ENCODE data around the gene ADAM12. TPM values are rescaled to one million over a fixed set of nuclear protein-coding genes. Genes with fewer than 3 reads are reported as not detected.

ADAM12 gene
- total RNA-seq, 1 experiment from 2014 or later: 0.24 TPM

- Histone ChIP-seq H2BK12ac (ENCODE audit: insufficient read length, low read depth, low read length) (no peak overlapping the region), H3K4me1 (ENCODE audit: insufficient read depth, low read length) (peaks cover 5% of the 10 kb centered on the region; the same call in 1 of the 2 replicates), H3K18ac (ENCODE audit: insufficient read length, low read depth, low read length) (no peak overlapping the region), H2AK5ac (ENCODE audit: insufficient read length, low read length) (no peak overlapping the region), H3K79me1 (ENCODE audit: insufficient read depth, low read depth, low read length, poor library complexity, severe bottlenecking) (no peaks in the 10 kb centered on the region), H3K56ac (ENCODE audit: insufficient read length, low read depth, low read length) (no peak overlapping the region), H2BK5ac (ENCODE audit: insufficient read length, low read length) (no peak overlapping the region), H3K4me2 (ENCODE audit: insufficient read depth, insufficient read length, low read length) (no peak overlapping the region), H3K79me2 (ENCODE audit: insufficient read depth, low read length) (no peaks in the 10 kb centered on the region), H4K8ac (replicated peaks; ENCODE audit: insufficient read length, low read depth, low read length) (no peak overlapping the region), H4K5ac (ENCODE audit: insufficient read length, low read depth, low read length) (no peak overlapping the region), H2BK20ac (ENCODE audit: low read depth, low read length, poor library complexity, severe bottlenecking) (no peak overlapping the region), H3K23me2 (ENCODE audit: insufficient read length, low read depth, low read length, poor library complexity, severe bottlenecking) (no peaks in the 10 kb centered on the region), H3K9me3 (ENCODE audit: control insufficient read depth, low read depth, low read length) (no peaks in the 10 kb centered on the region), H4K20me1 (ENCODE audit: control insufficient read depth, insufficient read depth, insufficient read length) (no peaks in the 10 kb centered on the region), H3T11ph (ENCODE audit: low read length) (no peak overlapping the region), H3K4ac (ENCODE audit: low read depth, low read length) (no peak overlapping the region), H2BK120ac (ENCODE audit: low read depth, low read length, poor library complexity, severe bottlenecking) (no peak overlapping the region), H3K9ac (ENCODE audit: extremely low read depth, insufficient read length, low read length) (no peak overlapping the region), H3K27me3 (ENCODE audit: insufficient read depth, low read length) (no peaks in the 10 kb centered on the region), H4K91ac (ENCODE audit: insufficient read length, low read depth, low read length) (no peak overlapping the region), H3K14ac (ENCODE audit: insufficient read depth, low read length) (no peak overlapping the region), H2AFZ (ENCODE audit: low read length) (no peak overlapping the region), H2BK15ac (ENCODE audit: low read depth, low read length) (no peak overlapping the region), H3K23ac (ENCODE audit: insufficient read length, low read depth, low read length) (no peak overlapping the region), H3K27ac (ENCODE audit: insufficient read length, low read depth, low read length) (no peak overlapping the region)
- no CpG with 5 or more reads among the region's 11 CpGs for WGBS (ENCODE audit: extremely low coverage, insufficient read length, low lambda C conversion rate)
- Mint-ChIP-seq H3K36me3 (ENCODE audit: insufficient read depth in 1 of 3, low read depth in 3 of 3) (no peaks in the 10 kb centered on the region; a peak in 2 of 7 replicates), H3K27me3 (ENCODE audit: low read depth) (0 out of 2 replicates have a peak, but pooled peaks cover 2% of the 10 kb centered on the region), H3K27ac (no peak overlapping the region), H3K9me3 (peaks cover 2 to 4% of the 10 kb centered on the region in 2 experiments; a peak in 2 of 5 replicates), H3K4me3 (no peak overlapping the region), H3K4me1 (peaks cover 11 to 17% of the 10 kb centered on the region in 2 experiments)
- DNase-seq: no peak
- TF ChIP-seq CTCF (conservative IDR thresholded peaks at IDR 0.05): no peak
Measured at GRCh38 chr10:126408953-126409641, 20.8 kb upstream of the ADAM12 start.

Data from H9 (cell line).